ENCODE measurements around the gene C16orf92.

DNA sequence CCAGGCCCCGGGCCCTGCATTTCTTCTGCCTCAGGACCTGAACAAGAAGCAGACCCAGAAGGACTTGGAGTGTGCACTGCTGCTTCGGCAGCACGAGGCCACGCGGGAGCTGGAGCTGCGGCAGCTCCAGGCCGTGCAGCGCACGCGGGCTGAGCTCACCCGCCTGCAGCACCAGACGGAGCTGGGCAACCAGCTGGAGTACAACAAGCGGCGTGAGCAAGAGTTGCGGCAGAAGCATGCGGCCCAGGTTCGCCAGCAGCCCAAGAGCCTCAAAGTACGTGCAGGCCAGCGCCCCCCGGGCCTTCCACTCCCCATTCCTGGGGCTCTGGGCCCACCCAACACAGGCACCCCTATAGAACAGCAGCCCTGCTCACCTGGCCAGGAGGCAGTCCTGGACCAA, 36.8 kb upstream of the C16orf92 start:
- TF ChIP-seq TCF7L2 (IDR thresholded peaks at IDR 0.05; ENCODE audit: borderline replicate concordance, extremely low read depth, insufficient read depth, insufficient read length) (no peak), CEBPB (IDR thresholded peaks at IDR 0.05; ENCODE audit: low read depth) (no peak), YY1 (IDR thresholded peaks at IDR 0.05; ENCODE audit: extremely low read depth, insufficient replicate concordance, low read depth, low read length) (no peak), EZH2 (IDR thresholded peaks at IDR 0.05) (no peak)
- TF ChIP-seq, protein P1, sequence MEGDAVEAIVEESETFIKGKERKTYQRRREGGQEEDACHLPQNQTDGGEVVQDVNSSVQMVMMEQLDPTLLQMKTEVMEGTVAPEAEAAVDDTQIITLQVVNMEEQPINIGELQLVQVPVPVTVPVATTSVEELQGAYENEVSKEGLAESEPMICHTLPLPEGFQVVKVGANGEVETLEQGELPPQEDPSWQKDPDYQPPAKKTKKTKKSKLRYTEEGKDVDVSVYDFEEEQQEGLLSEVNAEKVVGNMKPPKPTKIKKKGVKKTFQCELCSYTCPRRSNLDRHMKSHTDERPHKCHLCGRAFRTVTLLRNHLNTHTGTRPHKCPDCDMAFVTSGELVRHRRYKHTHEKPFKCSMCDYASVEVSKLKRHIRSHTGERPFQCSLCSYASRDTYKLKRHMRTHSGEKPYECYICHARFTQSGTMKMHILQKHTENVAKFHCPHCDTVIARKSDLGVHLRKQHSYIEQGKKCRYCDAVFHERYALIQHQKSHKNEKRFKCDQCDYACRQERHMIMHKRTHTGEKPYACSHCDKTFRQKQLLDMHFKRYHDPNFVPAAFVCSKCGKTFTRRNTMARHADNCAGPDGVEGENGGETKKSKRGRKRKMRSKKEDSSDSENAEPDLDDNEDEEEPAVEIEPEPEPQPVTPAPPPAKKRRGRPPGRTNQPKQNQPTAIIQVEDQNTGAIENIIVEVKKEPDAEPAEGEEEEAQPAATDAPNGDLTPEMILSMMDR (IDR thresholded peaks at IDR 0.05 in 2 of 3, conservative IDR thresholded peaks at IDR 0.05 in 1 of 3; ENCODE audit: borderline replicate concordance in 1 of 3, insufficient read depth in 1 of 3, low read depth in 2 of 3, low read length in 2 of 3), result no peak
